ENCODE results near the gene ACOX1.
A peak's percentile ranks its signal among the peaks of the same experiment; 100 is the strongest.

Gene ACOX1

GRCh38 chr17:76014100-76014924 is 35.3 kb upstream of the ACOX1 start (continued):
- TF ChIP-seq, protein P1, sequence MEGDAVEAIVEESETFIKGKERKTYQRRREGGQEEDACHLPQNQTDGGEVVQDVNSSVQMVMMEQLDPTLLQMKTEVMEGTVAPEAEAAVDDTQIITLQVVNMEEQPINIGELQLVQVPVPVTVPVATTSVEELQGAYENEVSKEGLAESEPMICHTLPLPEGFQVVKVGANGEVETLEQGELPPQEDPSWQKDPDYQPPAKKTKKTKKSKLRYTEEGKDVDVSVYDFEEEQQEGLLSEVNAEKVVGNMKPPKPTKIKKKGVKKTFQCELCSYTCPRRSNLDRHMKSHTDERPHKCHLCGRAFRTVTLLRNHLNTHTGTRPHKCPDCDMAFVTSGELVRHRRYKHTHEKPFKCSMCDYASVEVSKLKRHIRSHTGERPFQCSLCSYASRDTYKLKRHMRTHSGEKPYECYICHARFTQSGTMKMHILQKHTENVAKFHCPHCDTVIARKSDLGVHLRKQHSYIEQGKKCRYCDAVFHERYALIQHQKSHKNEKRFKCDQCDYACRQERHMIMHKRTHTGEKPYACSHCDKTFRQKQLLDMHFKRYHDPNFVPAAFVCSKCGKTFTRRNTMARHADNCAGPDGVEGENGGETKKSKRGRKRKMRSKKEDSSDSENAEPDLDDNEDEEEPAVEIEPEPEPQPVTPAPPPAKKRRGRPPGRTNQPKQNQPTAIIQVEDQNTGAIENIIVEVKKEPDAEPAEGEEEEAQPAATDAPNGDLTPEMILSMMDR (tag by site-specific recombination; IDR thresholded peaks at IDR 0.05): peak; percentile 94
- TF ChIP-seq, protein P2, sequence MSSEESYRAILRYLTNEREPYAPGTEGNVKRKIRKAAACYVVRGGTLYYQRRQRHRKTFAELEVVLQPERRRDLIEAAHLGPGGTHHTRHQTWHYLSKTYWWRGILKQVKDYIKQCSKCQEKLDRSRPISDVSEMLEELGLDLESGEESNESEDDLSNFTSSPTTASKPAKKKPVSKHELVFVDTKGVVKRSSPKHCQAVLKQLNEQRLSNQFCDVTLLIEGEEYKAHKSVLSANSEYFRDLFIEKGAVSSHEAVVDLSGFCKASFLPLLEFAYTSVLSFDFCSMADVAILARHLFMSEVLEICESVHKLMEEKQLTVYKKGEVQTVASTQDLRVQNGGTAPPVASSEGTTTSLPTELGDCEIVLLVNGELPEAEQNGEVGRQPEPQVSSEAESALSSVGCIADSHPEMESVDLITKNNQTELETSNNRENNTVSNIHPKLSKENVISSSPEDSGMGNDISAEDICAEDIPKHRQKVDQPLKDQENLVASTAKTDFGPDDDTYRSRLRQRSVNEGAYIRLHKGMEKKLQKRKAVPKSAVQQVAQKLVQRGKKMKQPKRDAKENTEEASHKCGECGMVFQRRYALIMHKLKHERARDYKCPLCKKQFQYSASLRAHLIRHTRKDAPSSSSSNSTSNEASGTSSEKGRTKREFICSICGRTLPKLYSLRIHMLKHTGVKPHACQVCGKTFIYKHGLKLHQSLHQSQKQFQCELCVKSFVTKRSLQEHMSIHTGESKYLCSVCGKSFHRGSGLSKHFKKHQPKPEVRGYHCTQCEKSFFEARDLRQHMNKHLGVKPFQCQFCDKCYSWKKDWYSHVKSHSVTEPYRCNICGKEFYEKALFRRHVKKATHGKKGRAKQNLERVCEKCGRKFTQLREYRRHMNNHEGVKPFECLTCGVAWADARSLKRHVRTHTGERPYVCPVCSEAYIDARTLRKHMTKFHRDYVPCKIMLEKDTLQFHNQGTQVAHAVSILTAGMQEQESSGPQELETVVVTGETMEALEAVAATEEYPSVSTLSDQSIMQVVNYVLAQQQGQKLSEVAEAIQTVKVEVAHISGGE (tag by site-specific recombination; conservative IDR thresholded peaks at IDR 0.05; ENCODE audit: low read depth): no peak
- no peak; the same call in 1 of the 2 replicates for TF ChIP-seq ZNF335 (tag by site-specific recombination; conservative IDR thresholded peaks at IDR 0.05)
- TF ChIP-seq, protein P3, sequence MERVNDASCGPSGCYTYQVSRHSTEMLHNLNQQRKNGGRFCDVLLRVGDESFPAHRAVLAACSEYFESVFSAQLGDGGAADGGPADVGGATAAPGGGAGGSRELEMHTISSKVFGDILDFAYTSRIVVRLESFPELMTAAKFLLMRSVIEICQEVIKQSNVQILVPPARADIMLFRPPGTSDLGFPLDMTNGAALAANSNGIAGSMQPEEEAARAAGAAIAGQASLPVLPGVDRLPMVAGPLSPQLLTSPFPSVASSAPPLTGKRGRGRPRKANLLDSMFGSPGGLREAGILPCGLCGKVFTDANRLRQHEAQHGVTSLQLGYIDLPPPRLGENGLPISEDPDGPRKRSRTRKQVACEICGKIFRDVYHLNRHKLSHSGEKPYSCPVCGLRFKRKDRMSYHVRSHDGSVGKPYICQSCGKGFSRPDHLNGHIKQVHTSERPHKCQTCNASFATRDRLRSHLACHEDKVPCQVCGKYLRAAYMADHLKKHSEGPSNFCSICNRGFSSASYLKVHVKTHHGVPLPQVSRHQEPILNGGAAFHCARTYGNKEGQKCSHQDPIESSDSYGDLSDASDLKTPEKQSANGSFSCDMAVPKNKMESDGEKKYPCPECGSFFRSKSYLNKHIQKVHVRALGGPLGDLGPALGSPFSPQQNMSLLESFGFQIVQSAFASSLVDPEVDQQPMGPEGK (tag by site-specific recombination; IDR thresholded peaks at IDR 0.05): 0 out of 2 replicates have a peak, but pooled peaks have one; percentile 25
- peak; percentile 88; the same call in 1 of the 2 replicates for TF ChIP-seq ZNF768 (tag by site-specific recombination; IDR thresholded peaks at IDR 0.05)
- TF ChIP-seq KLF1 (tag by site-specific recombination; IDR thresholded peaks at IDR 0.05): no peak
- TF ChIP-seq ZXDB (tag by site-specific recombination; IDR thresholded peaks at IDR 0.05): no peak
- no peak for TF ChIP-seq SCRT2 (tag by site-specific recombination; IDR thresholded peaks at IDR 0.05)
- TF ChIP-seq, protein P4, sequence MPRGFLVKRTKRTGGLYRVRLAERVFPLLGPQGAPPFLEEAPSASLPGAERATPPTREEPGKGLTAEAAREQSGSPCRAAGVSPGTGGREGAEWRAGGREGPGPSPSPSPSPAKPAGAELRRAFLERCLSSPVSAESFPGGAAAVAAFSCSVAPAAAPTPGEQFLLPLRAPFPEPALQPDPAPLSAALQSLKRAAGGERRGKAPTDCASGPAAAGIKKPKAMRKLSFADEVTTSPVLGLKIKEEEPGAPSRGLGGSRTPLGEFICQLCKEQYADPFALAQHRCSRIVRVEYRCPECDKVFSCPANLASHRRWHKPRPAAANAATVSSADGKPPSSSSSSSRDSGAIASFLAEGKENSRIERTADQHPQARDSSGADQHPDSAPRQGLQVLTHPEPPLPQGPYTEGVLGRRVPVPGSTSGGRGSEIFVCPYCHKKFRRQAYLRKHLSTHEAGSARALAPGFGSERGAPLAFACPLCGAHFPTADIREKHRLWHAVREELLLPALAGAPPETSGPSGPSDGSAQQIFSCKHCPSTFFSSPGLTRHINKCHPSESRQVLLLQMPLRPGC (tag by site-specific recombination; IDR thresholded peaks at IDR 0.05): 0 out of 2 replicates have a peak, but pooled peaks have one; percentile 18

- Histone ChIP-seq H3K4me1 (ENCODE audit: control insufficient read depth, insufficient read depth, low read length) (no peaks in the 10 kb centered on the region), H3K27ac (ENCODE audit: extremely low read depth, low read depth, low read length) (no peak overlapping the region), H3K4me3 (ENCODE audit: low read depth, low read length) (no peak overlapping the region), H3K9me3 (ENCODE audit: control insufficient read depth, insufficient read depth, low read depth, low read length) (no peaks in the 10 kb centered on the region), H3K36me3 (ENCODE audit: control insufficient read depth in 2 of 2, insufficient read depth in 1 of 2, low read length in 2 of 2) (no peaks in the 10 kb centered on the region)
- ChIA-PET CTCF (interaction anchor here (0.5 to 8.4 kb wide), 59 partner anchors 11 to 737 kb away, joined by 3 to 136 read pairs (median 6); partner anchors contain the start of genes CDK3, EXOC7, GALR2 and MRPL38), POLR2A (interaction anchor here (0.6 to 1.8 kb wide), 5 partner anchors 16 to 66 kb away, joined by 5 to 11 read pairs (median 6); partner anchors contain the start of gene SRP68)
- TF ChIP-seq ZNF792 (tag by site-specific recombination; IDR thresholded peaks at IDR 0.05) (no peak), ZSCAN16 (tag by site-specific recombination; IDR thresholded peaks at IDR 0.05) (no peak), ZNF19 (tag by site-specific recombination; IDR thresholded peaks at IDR 0.05; ENCODE audit: low read depth) (no peak), KLF1 (tag by site-specific recombination; IDR thresholded peaks at IDR 0.05) (no peak), ZNF133 (tag by site-specific recombination; IDR thresholded peaks at IDR 0.05) (no peak), ZNF677 (tag by site-specific recombination; IDR thresholded peaks at IDR 0.05) (no peak), ZNF776 (tag by site-specific recombination; IDR thresholded peaks at IDR 0.05; ENCODE audit: borderline replicate concordance) (no peak), ZNF660 (tag by site-specific recombination; IDR thresholded peaks at IDR 0.05) (no peak), ZNF366 (tag by site-specific recombination; conservative IDR thresholded peaks at IDR 0.05) (no peak), ZNF521 (tag by site-specific recombination; IDR thresholded peaks at IDR 0.05) (no peak), ZBTB44 (tag by site-specific recombination; IDR thresholded peaks at IDR 0.05) (no peak)
- TF ChIP-seq, protein P5, sequence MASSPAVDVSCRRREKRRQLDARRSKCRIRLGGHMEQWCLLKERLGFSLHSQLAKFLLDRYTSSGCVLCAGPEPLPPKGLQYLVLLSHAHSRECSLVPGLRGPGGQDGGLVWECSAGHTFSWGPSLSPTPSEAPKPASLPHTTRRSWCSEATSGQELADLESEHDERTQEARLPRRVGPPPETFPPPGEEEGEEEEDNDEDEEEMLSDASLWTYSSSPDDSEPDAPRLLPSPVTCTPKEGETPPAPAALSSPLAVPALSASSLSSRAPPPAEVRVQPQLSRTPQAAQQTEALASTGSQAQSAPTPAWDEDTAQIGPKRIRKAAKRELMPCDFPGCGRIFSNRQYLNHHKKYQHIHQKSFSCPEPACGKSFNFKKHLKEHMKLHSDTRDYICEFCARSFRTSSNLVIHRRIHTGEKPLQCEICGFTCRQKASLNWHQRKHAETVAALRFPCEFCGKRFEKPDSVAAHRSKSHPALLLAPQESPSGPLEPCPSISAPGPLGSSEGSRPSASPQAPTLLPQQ (tag by site-specific recombination; IDR thresholded peaks at IDR 0.05): no peak
Measured at GRCh38 chr17:76013377-76013932, 34.5 kb upstream of the ACOX1 start.

All from HEK293 (cell line).